ENCODE results near the gene BSDC1. TPM values are rescaled to one million over a fixed set of nuclear protein-coding genes. Genes with fewer than 3 reads are reported as not detected.

The BSDC1 gene
- total and polyA plus RNA-seq, 10 of the 15 experiments (the other 5 are each of a cell fraction or from before 2014, with no cell fraction given) = 3.0 to 39.7 (median 22.8) TPM

DNA sequence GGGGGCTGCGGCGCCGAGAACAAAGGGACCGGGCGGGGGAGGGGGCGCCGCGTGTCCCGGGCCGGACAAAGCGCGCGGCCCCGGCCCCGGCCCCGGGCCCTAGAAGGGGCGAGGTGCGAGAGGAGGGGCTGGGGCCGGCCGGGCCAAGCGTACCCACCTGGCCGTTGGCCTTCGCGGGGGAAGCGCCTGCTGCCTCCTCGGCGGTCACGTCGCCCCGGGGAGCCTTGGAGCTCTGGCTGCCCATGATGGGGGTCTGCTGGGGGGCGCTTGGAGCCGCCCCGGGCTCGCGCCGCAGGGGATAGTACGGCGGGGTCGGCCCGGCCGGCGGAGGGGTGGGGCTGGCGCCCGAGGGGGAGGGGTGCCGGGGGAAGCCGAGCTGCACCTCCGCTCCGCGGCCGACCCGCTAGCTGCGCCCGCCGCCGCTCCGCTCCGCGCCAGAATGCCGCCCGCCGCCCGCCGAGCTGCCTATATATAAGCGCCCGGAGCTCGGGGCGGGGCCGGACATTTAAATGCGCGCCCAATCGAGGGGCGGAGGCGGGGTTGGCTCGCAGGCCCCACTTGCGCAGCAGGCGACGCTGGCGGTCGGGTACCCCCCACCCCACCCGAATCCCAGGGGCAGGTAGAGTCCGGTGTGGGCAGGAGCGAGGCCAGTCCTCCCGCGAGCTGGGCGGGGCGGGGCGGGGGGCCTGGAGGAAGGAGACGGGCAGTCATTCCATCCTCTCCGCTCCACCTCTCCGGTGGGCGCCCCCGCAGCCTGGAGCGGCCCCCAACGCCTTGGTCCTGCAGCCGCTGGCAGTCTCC lies 58.3 kb downstream of the BSDC1 start, which contains the start of gene MARCKSL1:
MARCKSL1 (minus strand) TSS at position 444 of the 801 bp plus-strand sequence; CDS start at position 244, 200 bp downstream.
- peak; percentile 51 for ATAC-seq
- Histone ChIP-seq H3K36me3 (ENCODE audit: control insufficient read depth in 2 of 2, insufficient read depth in 2 of 2, low read length in 1 of 2) (peaks cover 16% of the 10 kb centered on the region in 2 experiments), H3K27ac (ENCODE audit: control insufficient read depth, insufficient read depth) (peak within 1 kb of the TSS; percentile 81), H4K20me1 (ENCODE audit: control insufficient read depth, insufficient read depth) (no peaks in the 10 kb centered on the region; the same call in 1 of the 2 replicates), H3K4me3 (peak within 1 kb of the TSS; percentile 80), H2AFZ (ENCODE audit: control insufficient read depth, low read depth, low read length) (no peak within 1 kb of the TSS), H3K4me2 (ENCODE audit: control insufficient read depth, insufficient read depth) (peak within 1 kb of the TSS; percentile 78), H3K9me3 (replicated peaks; ENCODE audit: control insufficient read depth, insufficient read depth, low read length) (no peaks in the 10 kb centered on the region), H3K79me2 (ENCODE audit: control insufficient read depth, insufficient read depth, low read length) (peaks cover 24% of the 10 kb centered on the region), H3K27me3 (replicated peaks in 1 of 2; ENCODE audit: control insufficient read depth in 2 of 2, insufficient read depth in 2 of 2, low read length in 1 of 2) (no peaks in the 10 kb centered on the region), H3K4me1 (ENCODE audit: control insufficient read depth, insufficient read depth, low read length) (peaks cover 57% of the 10 kb centered on the region), H3K9ac (ENCODE audit: control insufficient read depth, insufficient read depth, low read length) (peak within 1 kb of the TSS; percentile 83)
- intact Hi-C loops (cut with micrococcal nuclease; ENCODE audit: unreplicated experiment) (loop anchor here (2.0 kb wide), 3 partner anchors 15 to 59 kb away; partner anchors contain the start of gene BSDC1), in situ Hi-C loops (cut with MboI) (no loop called here)
- ChIA-PET RAD21 (ENCODE audit: unreplicated experiment) (interaction anchor here (0.6 to 3.2 kb wide), 25 partner anchors 8 to 228 kb away, joined by 3 to 30 read pairs (median 4); partner anchors contain the start of genes BSDC1, EIF3I, HDAC1 and KPNA6), POLR2A (interaction anchor here (0.5 to 3.8 kb wide), 21 partner anchors 12 to 706 kb away, joined by 3 to 46 read pairs (median 4); partner anchors contain the start of genes BSDC1, CCDC28B, HDAC1 and LCK), CTCF (interaction anchor here (0.7 to 2.4 kb wide), 15 partner anchors 12 to 135 kb away, joined by 3 to 17 read pairs (median 4); partner anchors contain the start of genes BSDC1 and CCDC28B), SMC1A (ENCODE audit: uncharacterized antibody, unreplicated experiment) (interaction anchor here (1.0 to 3.4 kb wide), 7 partner anchors 8 to 78 kb away, joined by 3 to 16 read pairs (median 6); partner anchors contain the start of gene BSDC1)
- DNase-seq (ENCODE audit: low read depth, low spot score) = no peak
- no peak for FAIRE-seq
- no TSS peak for BruUV-seq (replicated peaks)
- 2% methylated on average over 41 of the region's 95 CpGs for WGBS (ENCODE audit: insufficient coverage, insufficient replicate concordance, low lambda C conversion rate, missing lambda C conversion rate)
- TF ChIP-seq ZNF622 (IDR thresholded peaks at IDR 0.05) = no peak
- TF ChIP-seq, protein P1, sequence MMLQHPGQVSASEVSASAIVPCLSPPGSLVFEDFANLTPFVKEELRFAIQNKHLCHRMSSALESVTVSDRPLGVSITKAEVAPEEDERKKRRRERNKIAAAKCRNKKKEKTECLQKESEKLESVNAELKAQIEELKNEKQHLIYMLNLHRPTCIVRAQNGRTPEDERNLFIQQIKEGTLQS (IDR thresholded peaks at IDR 0.05; ENCODE audit: borderline replicate concordance, extremely low read depth, low read depth, low read length) = no peak
- TF ChIP-seq CHD4 (IDR thresholded peaks at IDR 0.05) = no peak
- no peak for TF ChIP-seq NFYA (IDR thresholded peaks at IDR 0.05; ENCODE audit: borderline replicate concordance, low read depth, low read length)
- no peak for TF ChIP-seq RAD21 (IDR thresholded peaks at IDR 0.05; ENCODE audit: insufficient read depth, low read depth, low read length)
- TF ChIP-seq, protein P2, sequence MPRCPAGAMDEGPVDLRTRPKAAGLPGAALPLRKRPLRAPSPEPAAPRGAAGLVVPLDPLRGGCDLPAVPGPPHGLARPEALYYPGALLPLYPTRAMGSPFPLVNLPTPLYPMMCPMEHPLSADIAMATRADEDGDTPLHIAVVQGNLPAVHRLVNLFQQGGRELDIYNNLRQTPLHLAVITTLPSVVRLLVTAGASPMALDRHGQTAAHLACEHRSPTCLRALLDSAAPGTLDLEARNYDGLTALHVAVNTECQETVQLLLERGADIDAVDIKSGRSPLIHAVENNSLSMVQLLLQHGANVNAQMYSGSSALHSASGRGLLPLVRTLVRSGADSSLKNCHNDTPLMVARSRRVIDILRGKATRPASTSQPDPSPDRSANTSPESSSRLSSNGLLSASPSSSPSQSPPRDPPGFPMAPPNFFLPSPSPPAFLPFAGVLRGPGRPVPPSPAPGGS (IDR thresholded peaks at IDR 0.05; ENCODE audit: borderline replicate concordance, insufficient read depth, low read depth, low read length, poor library complexity, severe bottlenecking) = peak; percentile 53
- TF ChIP-seq NFXL1 (IDR thresholded peaks at IDR 0.05; ENCODE audit: borderline replicate concordance) = no peak
- TF ChIP-seq KLF5 (IDR thresholded peaks at IDR 0.05; ENCODE audit: partially characterized antibody) = no peak
- no peak for TF ChIP-seq JUNB (IDR thresholded peaks at IDR 0.05)
- no peak for TF ChIP-seq ZNF274 (IDR thresholded peaks at IDR 0.05; ENCODE audit: insufficient read depth, insufficient read length)
- no peak for TF ChIP-seq ZBED1 (IDR thresholded peaks at IDR 0.05; ENCODE audit: borderline replicate concordance)
- peak; percentile 97 for TF ChIP-seq POLR2AphosphoS5 (IDR thresholded peaks at IDR 0.05; ENCODE audit: low read length)
- TF ChIP-seq, protein P3, sequence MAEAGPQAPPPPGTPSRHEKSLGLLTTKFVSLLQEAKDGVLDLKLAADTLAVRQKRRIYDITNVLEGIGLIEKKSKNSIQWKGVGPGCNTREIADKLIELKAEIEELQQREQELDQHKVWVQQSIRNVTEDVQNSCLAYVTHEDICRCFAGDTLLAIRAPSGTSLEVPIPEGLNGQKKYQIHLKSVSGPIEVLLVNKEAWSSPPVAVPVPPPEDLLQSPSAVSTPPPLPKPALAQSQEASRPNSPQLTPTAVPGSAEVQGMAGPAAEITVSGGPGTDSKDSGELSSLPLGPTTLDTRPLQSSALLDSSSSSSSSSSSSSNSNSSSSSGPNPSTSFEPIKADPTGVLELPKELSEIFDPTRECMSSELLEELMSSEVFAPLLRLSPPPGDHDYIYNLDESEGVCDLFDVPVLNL (IDR thresholded peaks at IDR 0.05; ENCODE audit: low read depth, low read length) = no peak
- no peak for TF ChIP-seq STAT3 (IDR thresholded peaks at IDR 0.05; ENCODE audit: low read depth, low read length)
- TF ChIP-seq, protein P4, sequence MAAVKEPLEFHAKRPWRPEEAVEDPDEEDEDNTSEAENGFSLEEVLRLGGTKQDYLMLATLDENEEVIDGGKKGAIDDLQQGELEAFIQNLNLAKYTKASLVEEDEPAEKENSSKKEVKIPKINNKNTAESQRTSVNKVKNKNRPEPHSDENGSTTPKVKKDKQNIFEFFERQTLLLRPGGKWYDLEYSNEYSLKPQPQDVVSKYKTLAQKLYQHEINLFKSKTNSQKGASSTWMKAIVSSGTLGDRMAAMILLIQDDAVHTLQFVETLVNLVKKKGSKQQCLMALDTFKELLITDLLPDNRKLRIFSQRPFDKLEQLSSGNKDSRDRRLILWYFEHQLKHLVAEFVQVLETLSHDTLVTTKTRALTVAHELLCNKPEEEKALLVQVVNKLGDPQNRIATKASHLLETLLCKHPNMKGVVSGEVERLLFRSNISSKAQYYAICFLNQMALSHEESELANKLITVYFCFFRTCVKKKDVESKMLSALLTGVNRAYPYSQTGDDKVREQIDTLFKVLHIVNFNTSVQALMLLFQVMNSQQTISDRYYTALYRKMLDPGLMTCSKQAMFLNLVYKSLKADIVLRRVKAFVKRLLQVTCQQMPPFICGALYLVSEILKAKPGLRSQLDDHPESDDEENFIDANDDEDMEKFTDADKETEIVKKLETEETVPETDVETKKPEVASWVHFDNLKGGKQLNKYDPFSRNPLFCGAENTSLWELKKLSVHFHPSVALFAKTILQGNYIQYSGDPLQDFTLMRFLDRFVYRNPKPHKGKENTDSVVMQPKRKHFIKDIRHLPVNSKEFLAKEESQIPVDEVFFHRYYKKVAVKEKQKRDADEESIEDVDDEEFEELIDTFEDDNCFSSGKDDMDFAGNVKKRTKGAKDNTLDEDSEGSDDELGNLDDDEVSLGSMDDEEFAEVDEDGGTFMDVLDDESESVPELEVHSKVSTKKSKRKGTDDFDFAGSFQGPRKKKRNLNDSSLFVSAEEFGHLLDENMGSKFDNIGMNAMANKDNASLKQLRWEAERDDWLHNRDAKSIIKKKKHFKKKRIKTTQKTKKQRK (IDR thresholded peaks at IDR 0.05; ENCODE audit: low read depth, low read length) = no peak
- no peak for TF ChIP-seq CHD1 (IDR thresholded peaks at IDR 0.05; ENCODE audit: low read depth, low read length)

Data from GM12878 (cell line).